GM12891 (cell line): ENCODE measurements around the gene ADGRB2.

Experiments used
- PAX5 ChIP-seq: IDR thresholded peaks from 2 replicates; pipeline ENCODE4 v1.6.1; 2011; ENCODE audit warnings: low read length, moderate library complexity, mild to moderate bottlenecking; ENCODE audit not compliant: insufficient read depth, severe bottlenecking
- POLR2A ChIP-seq: IDR thresholded peaks from 2 replicates; pipeline ENCODE4 v1.6.1; 2011; ENCODE audit warnings: low read depth, low read length, control low read depth
- POLR2AphosphoS5 ChIP-seq: IDR thresholded peaks from 2 replicates; pipeline ENCODE4 v1.6.1; 2011; ENCODE audit warnings: low read depth, low read length, control low read depth
- SPI1 ChIP-seq: IDR thresholded peaks from 2 replicates; pipeline ENCODE4 v1.6.1; 2011; ENCODE audit warnings: low read depth, low read length, control low read depth

DNA sequence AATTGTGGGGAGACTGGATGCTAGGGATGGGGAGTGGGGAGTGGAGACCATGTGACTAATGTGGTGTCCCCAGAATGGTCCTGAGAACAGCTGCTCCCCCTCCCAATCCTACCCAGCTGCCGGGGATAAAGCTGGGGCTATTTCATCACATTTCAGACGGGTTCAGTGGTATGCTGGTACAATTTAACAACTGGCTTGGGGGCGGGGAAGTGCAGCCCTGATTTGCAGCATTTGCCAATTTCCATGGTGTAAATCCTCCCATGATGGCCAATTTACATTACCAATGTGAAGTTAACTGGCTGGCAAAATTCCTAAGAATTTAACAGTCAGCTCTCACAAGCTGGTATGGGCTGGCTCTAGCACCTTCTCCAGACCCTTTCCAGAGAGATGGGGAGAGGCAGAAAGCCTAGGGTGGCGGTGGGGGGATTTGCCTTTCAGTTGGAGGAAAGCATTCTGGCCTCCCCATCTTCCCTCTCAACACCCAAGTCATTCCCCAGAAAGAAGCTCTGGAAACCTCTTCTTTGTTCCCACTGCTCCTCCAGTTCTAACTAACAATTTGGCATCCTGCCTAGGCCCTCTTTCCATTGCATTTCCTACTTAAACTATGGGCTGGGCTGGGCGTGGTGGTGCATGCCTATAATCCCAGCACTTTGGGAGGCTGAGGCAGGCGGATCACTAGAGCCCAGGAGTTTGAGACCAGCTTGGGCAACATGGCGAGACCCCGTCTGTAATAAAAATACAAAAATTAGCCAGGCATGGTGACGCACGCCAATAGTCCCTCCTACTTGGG lies 11.3 kb upstream of the ADGRB2 start:
- TF ChIP-seq SPI1 = no peak
- no peak for TF ChIP-seq POLR2A
- no peak for TF ChIP-seq POLR2AphosphoS5
- TF ChIP-seq PAX5 = no peak
